ENCODE measurements around the gene FBXO44.
A peak's percentile ranks its signal among the peaks of the same experiment; 100 is the strongest.

Gene FBXO44

GRCh38 chr1:11691928-11692711, 37.4 kb downstream of the FBXO44 start:
- DNase-seq, result no peak

- peak; percentile 44 for DNase-seq
Observed at GRCh38 chr1:11693024-11693590, 38.4 kb downstream of the FBXO44 start.

- DNase-seq, result no peak
Observed at GRCh38 chr1:11693917-11694316, 39.2 kb downstream of the FBXO44 start.

GRCh38 chr1:11695861-11696260, 41.2 kb downstream of the FBXO44 start:
- DNase-seq, result no peak

- no peak for DNase-seq
Observed at GRCh38 chr1:11697188-11697892, 42.7 kb downstream of the FBXO44 start.

GRCh38 chr1:11697893-11698210, 43.2 kb downstream of the FBXO44 start:
- DNase-seq, result no peak

GRCh38 chr1:11700601-11701467, 46.2 kb downstream of the FBXO44 start:
- no peak for DNase-seq

- no peak for DNase-seq
Observed at GRCh38 chr1:11701551-11701961, 46.9 kb downstream of the FBXO44 start.

- no peak for DNase-seq
Observed at GRCh38 chr1:11701981-11702803, 47.5 kb downstream of the FBXO44 start.

- DNase-seq, result no peak
Observed at GRCh38 chr1:11703357-11704193, 48.9 kb downstream of the FBXO44 start.

- DNase-seq, result no peak
Observed at GRCh38 chr1:11704194-11704529, 49.5 kb downstream of the FBXO44 start.

- no peak for DNase-seq
Observed at GRCh38 chr1:11704691-11705475, 50.2 kb downstream of the FBXO44 start.

- DNase-seq, result no peak
Observed at GRCh38 chr1:11705596-11705995, 50.9 kb downstream of the FBXO44 start.

GRCh38 chr1:11706292-11706691, 51.6 kb downstream of the FBXO44 start:
- no peak for DNase-seq

- no peak for DNase-seq
Observed at GRCh38 chr1:11707621-11708276, 53.1 kb downstream of the FBXO44 start.

- no peak for DNase-seq
Observed at GRCh38 chr1:11708554-11709350, 54.1 kb downstream of the FBXO44 start.

GRCh38 chr1:11711490-11711889, 56.8 kb downstream of the FBXO44 start:
- no peak for DNase-seq

GRCh38 chr1:11712285-11712684, 57.6 kb downstream of the FBXO44 start:
- no peak for DNase-seq
